Stimulated activated naive B cell treated with anti-CD40 and anti-IgM and Interleukin-4, amounts not matched to agents 10 μg/mL and 1 μg/mL and 100 μg/mL, for 72 hours (primary cell): ENCODE data around the gene PALD1.
"Not testable (repeated sequence)": the region's sequence is repeated elsewhere in the genome, so short reads cannot be mapped to it uniquely, and the experiment has no call there.

Experiments
- ATAC-seq, 2 donors: fragments of 150-1000 bp; cut with Tn5 transposase; replicated peaks; 2 replicates each; pipeline ENCODE4 v1.10.0; 2021; ENCODE audit warnings: moderate library complexity in 1 of 2
- DNase-seq: peaks from one replicate; pipeline ENCODE4 v3.0.0; 2021
- H3K27ac Mint-ChIP-seq: one replicate; pipeline ENCODE4 v1.8.0; 2022; ENCODE audit warnings: mild to moderate bottlenecking, mixed read lengths
- H3K27me3 Mint-ChIP-seq, 2 donors: one replicate each; pipeline ENCODE4 v1.8.0; 2022; ENCODE audit warnings: mixed read lengths in 2 of 2
- H3K36me3 Mint-ChIP-seq, 2 donors: one replicate each; pipeline ENCODE4 v1.8.0; 2022; ENCODE audit warnings: mixed read lengths in 2 of 2, mild to moderate bottlenecking in 1 of 2
- H3K4me1 Mint-ChIP-seq, 2 donors: one replicate each; pipeline ENCODE4 v1.8.0; 2022; ENCODE audit warnings: mixed read lengths in 2 of 2, mild to moderate bottlenecking in 1 of 2
- H3K4me3 Mint-ChIP-seq, 2 donors: one replicate each; pipeline ENCODE4 v1.8.0; 2022; ENCODE audit warnings: mild to moderate bottlenecking in 2 of 2, mixed read lengths in 2 of 2, moderate library complexity in 1 of 2
- H3K9me3 Mint-ChIP-seq, 2 donors: one replicate each; pipeline ENCODE4 v1.8.0; 2022; ENCODE audit warnings: mixed read lengths in 2 of 2, mild to moderate bottlenecking in 1 of 2

PALD1 gene

DNA sequence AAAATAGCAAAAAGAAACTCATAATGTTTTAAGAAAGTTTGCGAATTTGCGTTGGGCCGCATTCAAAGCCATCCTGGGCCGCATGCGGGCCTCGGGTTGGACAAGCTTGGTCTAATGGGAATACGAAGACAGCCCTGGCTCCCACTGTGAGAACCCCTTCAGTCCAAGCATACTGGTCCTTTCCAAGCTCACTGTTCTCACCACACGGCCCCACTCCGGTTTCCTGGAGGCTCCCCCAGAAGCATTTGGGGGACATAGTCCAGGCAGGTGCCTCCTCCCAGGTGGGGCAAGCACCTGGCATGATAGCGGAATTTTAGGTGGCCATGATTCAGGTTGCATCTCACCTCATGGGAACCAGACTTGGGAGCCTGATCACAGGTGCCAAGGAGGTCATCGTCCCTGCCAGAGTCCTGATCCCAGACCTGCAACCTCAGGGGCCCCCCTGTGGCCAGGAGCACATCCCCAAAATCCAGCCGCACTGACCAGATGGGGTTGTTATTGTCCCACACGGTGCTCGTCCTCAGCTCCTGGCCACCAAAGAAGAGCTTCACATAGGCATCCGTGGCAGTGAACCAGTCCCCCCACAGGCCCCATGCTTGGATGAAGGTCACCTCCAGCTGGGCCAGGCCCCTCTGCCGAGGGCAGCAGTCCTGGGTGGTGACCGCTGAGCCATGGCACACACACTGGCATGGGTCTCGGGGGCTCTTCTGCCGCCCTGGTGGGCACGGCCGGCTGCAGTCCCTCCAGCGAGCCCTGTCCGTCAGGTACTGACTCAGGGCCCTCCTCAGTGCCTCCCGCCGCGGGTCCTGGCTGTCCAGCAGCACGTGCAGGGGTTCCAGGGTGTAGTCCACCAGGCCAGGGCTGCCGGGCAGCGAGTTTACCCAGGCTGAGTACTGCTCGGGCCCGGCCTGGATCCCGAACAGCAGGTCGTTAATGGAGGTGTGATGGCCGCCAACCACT, 119.6 kb downstream of the PALD1 start:
- Mint-ChIP-seq H3K36me3 (no peaks in the 10 kb centered on the region), H3K4me3 (no peak overlapping the region), H3K27ac (no peak overlapping the region), H3K27me3 (peaks cover 14 to 15% of the 10 kb centered on the region in 2 donors), H3K4me1 (peaks cover 10 to 14% of the 10 kb centered on the region in 2 donors), H3K9me3 (no peaks in the 10 kb centered on the region)
- no peak for DNase-seq
- ATAC-seq: no peak

GRCh38 chr10:70598857-70599295, 120.3 kb downstream of the PALD1 start:
- Mint-ChIP-seq H3K27me3 (peaks cover 7 to 14% of the 10 kb centered on the region in 2 donors), H3K9me3 (no peaks in the 10 kb centered on the region), H3K27ac (no peak overlapping the region), H3K4me3 (no peak overlapping the region), H3K36me3 (no peaks in the 10 kb centered on the region), H3K4me1 (peaks cover 7 to 14% of the 10 kb centered on the region in 2 donors)
- DNase-seq (no peak), ATAC-seq (no peak)

DNA sequence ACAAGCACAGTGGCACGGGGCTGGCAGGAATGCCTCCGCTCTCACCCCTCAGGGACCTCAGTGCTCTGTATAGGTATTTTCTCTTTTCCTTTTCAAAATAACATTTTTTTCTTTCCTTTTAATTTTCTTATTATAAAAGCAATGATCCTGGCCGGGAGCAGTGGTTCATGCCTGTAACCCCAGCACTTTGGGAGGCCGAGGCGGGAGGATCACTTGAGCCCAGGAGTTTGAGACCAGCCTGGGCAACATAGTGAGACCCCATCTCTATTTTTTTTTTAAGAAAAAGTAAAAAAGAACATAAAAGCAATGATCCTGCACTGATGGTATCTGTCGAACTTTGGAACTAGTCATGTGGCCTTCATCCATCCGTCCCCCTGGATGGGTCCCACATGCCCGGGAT, 120.8 kb downstream of the PALD1 start:
- Mint-ChIP-seq H3K4me3 (no peak overlapping the region), H3K4me1 (peaks cover 7 to 14% of the 10 kb centered on the region in 2 donors), H3K27me3 (peaks cover 4 to 11% of the 10 kb centered on the region in 2 donors), H3K36me3 (no peaks in the 10 kb centered on the region), H3K9me3 (no peaks in the 10 kb centered on the region), H3K27ac (no peak overlapping the region)
- DNase-seq: no peak
- no peak for ATAC-seq

DNA sequence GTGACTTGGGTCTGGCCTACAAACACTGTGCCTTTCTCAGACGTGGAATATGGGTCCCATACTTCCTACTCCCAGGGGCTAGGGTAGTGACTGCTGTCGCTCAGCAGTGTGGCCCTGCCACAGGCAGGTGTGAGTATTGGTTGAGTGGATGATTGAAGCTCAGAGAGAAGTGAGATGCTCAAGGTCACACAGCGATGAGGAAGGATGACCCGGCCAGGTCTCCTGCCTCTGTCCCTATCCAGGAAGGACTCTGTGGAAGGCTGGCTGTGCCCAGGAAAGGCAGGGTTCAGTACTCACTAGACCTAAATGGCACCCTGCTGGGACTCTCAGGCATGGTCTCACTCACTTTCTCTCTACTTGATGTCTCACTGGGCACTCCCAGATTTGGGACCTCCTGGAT, 121.2 kb downstream of the PALD1 start:
- H3K4me3 Mint-ChIP-seq: no peak overlapping the region
- DNase-seq (no peak), ATAC-seq (no peak)
- H3K9me3 Mint-ChIP-seq: no peaks in the 10 kb centered on the region
- peaks cover 6 to 13% of the 10 kb centered on the region in 2 donors for H3K4me1 Mint-ChIP-seq
- H3K36me3 Mint-ChIP-seq: no peaks in the 10 kb centered on the region
- no peak overlapping the region for H3K27ac Mint-ChIP-seq
- peaks cover 3 to 6% of the 10 kb centered on the region in 2 donors for H3K27me3 Mint-ChIP-seq

DNA sequence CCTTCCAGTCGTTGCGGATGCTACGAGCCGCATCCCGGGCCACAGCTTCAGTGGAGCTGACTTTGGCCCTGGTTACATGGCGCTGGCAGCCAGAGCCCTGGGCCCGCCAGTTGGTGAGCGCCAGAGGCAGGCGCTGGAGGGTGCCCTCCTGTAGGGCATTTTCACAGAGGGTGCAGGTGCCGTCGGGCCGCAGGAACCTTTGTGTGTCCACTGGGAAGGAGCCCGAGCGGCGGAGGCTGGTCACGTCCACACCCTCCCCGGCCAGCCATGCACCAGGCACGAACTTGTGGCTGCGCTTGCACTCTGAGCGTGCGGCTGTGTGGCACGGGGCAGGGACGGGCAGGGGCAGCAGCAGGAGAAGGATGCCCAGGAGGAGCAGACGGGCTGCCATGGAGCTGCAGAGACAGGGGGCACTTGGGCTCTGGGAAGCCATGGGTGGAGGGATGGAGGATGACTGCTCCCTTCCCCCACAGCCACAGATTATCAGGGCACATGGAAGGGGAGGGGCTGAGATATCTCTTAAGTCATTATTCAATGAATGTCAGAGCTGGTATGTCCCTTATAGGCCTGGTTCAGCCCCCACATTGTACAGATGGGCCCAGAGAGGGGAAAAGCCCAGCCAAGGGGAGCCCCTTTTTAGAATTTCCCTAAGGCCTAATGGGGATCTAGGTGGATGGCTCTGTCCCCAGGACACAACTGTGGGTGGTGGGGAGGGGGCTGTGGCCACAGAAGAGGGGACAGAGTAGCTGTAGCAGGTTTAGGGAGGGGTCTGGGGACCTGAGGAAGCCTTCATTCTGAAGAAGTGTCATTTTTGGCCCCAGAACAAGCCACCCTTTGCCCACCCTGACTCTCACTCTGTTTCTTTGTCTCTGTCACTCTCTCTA, 122.2 kb downstream of the PALD1 start:
- Mint-ChIP-seq H3K4me1 (peaks cover 4 to 10% of the 10 kb centered on the region in 2 donors), H3K9me3 (no peaks in the 10 kb centered on the region), H3K36me3 (no peaks in the 10 kb centered on the region), H3K4me3 (no peak overlapping the region), H3K27me3 (no peaks in the 10 kb centered on the region), H3K27ac (no peak overlapping the region)
- ATAC-seq: peak in 1 of 2 donors; percentile 42
- DNase-seq: no peak

DNA sequence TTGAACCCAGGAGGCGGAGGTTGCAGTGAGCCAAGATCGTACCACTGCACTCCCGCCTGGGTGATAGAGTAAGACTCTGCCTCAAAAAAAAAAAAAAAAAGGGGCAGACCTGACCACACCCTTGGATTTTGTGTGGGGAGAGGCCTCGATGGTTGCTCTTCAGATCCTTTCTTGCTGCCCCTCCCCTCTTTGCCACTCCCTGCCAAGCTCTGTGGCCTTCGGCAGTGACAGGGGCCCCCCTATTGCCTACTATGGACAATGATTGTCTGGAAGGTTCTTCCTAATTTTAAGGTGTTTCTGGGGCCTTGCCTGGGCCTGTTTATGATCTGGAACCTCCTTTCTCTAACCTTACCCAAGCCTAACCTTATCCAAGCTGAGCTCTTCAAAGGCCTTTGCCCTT, 123.2 kb downstream of the PALD1 start:
- H3K27ac Mint-ChIP-seq: no peak overlapping the region
- ATAC-seq: no peak
- no peaks in the 10 kb centered on the region for H3K9me3 Mint-ChIP-seq
- no peaks in the 10 kb centered on the region for H3K27me3 Mint-ChIP-seq
- no peak for DNase-seq
- H3K4me3 Mint-ChIP-seq: no peak overlapping the region
- peaks cover 4 to 10% of the 10 kb centered on the region in 2 donors for H3K4me1 Mint-ChIP-seq
- no peaks in the 10 kb centered on the region for H3K36me3 Mint-ChIP-seq

GRCh38 chr10:70602665-70603448, 124.3 kb downstream of the PALD1 start, which contains the start of gene PRF1:
Gene PRF1 (minus strand): TSS chr10:70602741. CDS start chr10:70600902, 1,839 bp downstream.
- H3K9me3 Mint-ChIP-seq: no peaks in the 10 kb centered on the region
- H3K27ac Mint-ChIP-seq: no peak within 1 kb of the TSS
- H3K27me3 Mint-ChIP-seq: no peaks in the 10 kb centered on the region
- ATAC-seq (peak in 1 of 2 donors; percentile 16), DNase-seq (no peak)
- peaks cover 4 to 10% of the 10 kb centered on the region in 2 donors for H3K4me1 Mint-ChIP-seq
- no peak within 1 kb of the TSS for H3K4me3 Mint-ChIP-seq
- H3K36me3 Mint-ChIP-seq: no peaks in the 10 kb centered on the region

DNA sequence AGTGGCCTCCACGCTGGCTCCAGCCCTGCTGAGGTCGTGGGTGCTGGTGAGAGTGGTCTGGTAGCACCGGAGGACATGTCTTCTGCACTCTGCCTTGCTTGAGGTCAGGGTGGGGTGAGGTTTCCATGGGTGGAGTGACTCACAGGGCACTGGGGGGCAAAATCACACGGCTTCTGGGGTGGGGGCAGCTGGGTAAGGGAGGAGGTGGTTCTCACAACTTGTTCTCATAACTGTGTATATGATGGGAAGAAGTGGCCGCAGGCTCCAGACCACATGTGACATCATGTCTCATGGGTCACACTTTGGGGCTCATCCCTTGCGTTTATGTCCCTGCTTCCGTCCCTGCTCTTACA, 124.9 kb downstream of the PALD1 start:
- Mint-ChIP-seq H3K9me3 (no peaks in the 10 kb centered on the region), H3K27me3 (no peaks in the 10 kb centered on the region), H3K4me3 (no peak overlapping the region), H3K27ac (no peak overlapping the region), H3K4me1 (peaks cover 4 to 10% of the 10 kb centered on the region in 2 donors), H3K36me3 (no peaks in the 10 kb centered on the region)
- DNase-seq: no peak
- ATAC-seq: no peak

DNA sequence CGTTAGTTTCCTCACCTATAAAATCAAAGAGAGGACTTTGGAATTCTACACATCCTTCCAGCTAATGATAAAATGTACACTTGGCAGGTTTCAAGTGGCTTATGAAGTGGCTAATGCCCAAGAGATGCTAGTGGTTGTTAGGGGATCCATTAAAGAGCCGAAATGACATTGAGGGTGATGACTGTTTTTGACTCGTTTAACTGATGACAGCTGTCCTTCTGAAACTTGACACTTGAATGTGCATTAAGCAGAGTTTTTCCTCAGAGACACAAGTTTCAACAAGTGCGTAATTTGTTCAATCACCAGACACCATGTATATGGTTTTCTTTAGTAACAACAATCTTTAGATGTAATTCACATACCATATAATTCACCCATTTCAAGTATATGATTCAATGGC, 125.5 kb downstream of the PALD1 start:
- Mint-ChIP-seq H3K36me3 (no peaks in the 10 kb centered on the region), H3K4me3 (no peak overlapping the region), H3K27ac (no peak overlapping the region), H3K27me3 (no peaks in the 10 kb centered on the region), H3K9me3 (no peaks in the 10 kb centered on the region), H3K4me1 (peaks cover 4 to 10% of the 10 kb centered on the region in 2 donors)
- no peak for DNase-seq
- ATAC-seq: no peak

GRCh38 chr10:70605161-70605560, 126.6 kb downstream of the PALD1 start:
- H3K27me3 Mint-ChIP-seq: no peaks in the 10 kb centered on the region
- no peak overlapping the region for H3K4me3 Mint-ChIP-seq
- no peaks in the 10 kb centered on the region for H3K36me3 Mint-ChIP-seq
- peaks cover 4 to 10% of the 10 kb centered on the region in 2 donors for H3K4me1 Mint-ChIP-seq
- H3K9me3 Mint-ChIP-seq: no peaks in the 10 kb centered on the region
- ATAC-seq (no peak), DNase-seq (no peak)
- H3K27ac Mint-ChIP-seq: no peak overlapping the region

- ATAC-seq (no peak), DNase-seq (no peak)
- no peak overlapping the region for H3K27ac Mint-ChIP-seq
- H3K4me1 Mint-ChIP-seq: peaks cover 0 to 2% of the 10 kb centered on the region in 2 donors
- peaks cover 0 to 2% of the 10 kb centered on the region in 2 donors for H3K9me3 Mint-ChIP-seq
- H3K36me3 Mint-ChIP-seq: no peaks in the 10 kb centered on the region
- no peak overlapping the region for H3K4me3 Mint-ChIP-seq
- no peaks in the 10 kb centered on the region for H3K27me3 Mint-ChIP-seq
These were observed 129.4 kb downstream of the PALD1 start for GRCh38 chr10:70607936-70608335.

GRCh38 chr10:70613941-70614340, 135.4 kb downstream of the PALD1 start:
- Mint-ChIP-seq H3K4me3 (no peak overlapping the region), H3K36me3 (no peaks in the 10 kb centered on the region), H3K27ac (no peak overlapping the region), H3K9me3 (peaks cover 0 to 3% of the 10 kb centered on the region in 2 donors), H3K27me3 (peaks cover 25 to 30% of the 10 kb centered on the region in 2 donors), H3K4me1 (peaks cover 0 to 8% of the 10 kb centered on the region in 2 donors)
- DNase-seq (no peak), ATAC-seq (no peak)

DNA sequence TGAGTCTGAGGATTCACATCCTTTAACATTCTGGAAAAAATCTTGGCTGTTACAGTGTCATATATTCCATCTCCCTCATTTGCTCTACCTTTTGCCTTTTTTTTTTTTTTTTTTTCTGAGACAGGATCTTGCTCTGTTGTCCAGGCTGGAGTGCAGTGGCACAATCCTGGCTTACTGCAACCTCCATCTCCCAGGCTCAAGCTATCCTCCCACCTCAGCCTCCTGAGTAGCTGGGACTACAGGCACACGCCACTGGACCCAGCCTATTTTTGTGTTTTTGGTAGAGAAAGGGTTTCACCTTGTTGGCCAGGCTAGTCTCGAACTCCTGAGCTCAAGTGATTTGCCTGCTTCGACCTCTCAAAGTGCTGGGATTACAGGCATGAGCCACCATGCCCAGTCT, 135.8 kb downstream of the PALD1 start:
- not testable (repeated sequence) for H3K4me1 Mint-ChIP-seq, H3K9me3 Mint-ChIP-seq, H3K4me3 Mint-ChIP-seq, ATAC-seq, DNase-seq, H3K36me3 Mint-ChIP-seq, H3K27ac Mint-ChIP-seq
- H3K27me3 Mint-ChIP-seq: peaks cover 25 to 30% of the 10 kb centered on the region in 2 donors

- Mint-ChIP-seq H3K36me3 (no peaks in the 10 kb centered on the region), H3K27me3 (peaks cover 25 to 30% of the 10 kb centered on the region in 2 donors), H3K27ac (no peak overlapping the region), H3K4me1 (peaks cover 0 to 8% of the 10 kb centered on the region in 2 donors), H3K9me3 (peaks cover 6% of the 10 kb centered on the region in 2 donors), H3K4me3 (no peak overlapping the region)
- no peak for ATAC-seq
- no peak for DNase-seq
These were observed 136.6 kb downstream of the PALD1 start for GRCh38 chr10:70615211-70615610.
